ENCODE measurements around the gene BCAP31.

Gene BCAP31

GRCh38 chrX:153739754-153740486, 15.7 kb upstream of the BCAP31 start:
- no peak overlapping the region for H3K27ac Mint-ChIP-seq
- peaks cover 9% of the 10 kb centered on the region for H3K9me3 Mint-ChIP-seq
- H3K27me3 Mint-ChIP-seq (ENCODE audit: low read depth), result peaks cover 2% of the 10 kb centered on the region
- H3K4me3 Mint-ChIP-seq, result no peak overlapping the region
- TF ChIP-seq, protein P1, sequence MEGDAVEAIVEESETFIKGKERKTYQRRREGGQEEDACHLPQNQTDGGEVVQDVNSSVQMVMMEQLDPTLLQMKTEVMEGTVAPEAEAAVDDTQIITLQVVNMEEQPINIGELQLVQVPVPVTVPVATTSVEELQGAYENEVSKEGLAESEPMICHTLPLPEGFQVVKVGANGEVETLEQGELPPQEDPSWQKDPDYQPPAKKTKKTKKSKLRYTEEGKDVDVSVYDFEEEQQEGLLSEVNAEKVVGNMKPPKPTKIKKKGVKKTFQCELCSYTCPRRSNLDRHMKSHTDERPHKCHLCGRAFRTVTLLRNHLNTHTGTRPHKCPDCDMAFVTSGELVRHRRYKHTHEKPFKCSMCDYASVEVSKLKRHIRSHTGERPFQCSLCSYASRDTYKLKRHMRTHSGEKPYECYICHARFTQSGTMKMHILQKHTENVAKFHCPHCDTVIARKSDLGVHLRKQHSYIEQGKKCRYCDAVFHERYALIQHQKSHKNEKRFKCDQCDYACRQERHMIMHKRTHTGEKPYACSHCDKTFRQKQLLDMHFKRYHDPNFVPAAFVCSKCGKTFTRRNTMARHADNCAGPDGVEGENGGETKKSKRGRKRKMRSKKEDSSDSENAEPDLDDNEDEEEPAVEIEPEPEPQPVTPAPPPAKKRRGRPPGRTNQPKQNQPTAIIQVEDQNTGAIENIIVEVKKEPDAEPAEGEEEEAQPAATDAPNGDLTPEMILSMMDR (IDR thresholded peaks at IDR 0.05; ENCODE audit: unreplicated experiment in 3 of 3), result no peak
- peaks cover 10% of the 10 kb centered on the region for H3K36me3 Mint-ChIP-seq (ENCODE audit: low read depth)
- no peaks in the 10 kb centered on the region for H3K4me1 Mint-ChIP-seq

DNA sequence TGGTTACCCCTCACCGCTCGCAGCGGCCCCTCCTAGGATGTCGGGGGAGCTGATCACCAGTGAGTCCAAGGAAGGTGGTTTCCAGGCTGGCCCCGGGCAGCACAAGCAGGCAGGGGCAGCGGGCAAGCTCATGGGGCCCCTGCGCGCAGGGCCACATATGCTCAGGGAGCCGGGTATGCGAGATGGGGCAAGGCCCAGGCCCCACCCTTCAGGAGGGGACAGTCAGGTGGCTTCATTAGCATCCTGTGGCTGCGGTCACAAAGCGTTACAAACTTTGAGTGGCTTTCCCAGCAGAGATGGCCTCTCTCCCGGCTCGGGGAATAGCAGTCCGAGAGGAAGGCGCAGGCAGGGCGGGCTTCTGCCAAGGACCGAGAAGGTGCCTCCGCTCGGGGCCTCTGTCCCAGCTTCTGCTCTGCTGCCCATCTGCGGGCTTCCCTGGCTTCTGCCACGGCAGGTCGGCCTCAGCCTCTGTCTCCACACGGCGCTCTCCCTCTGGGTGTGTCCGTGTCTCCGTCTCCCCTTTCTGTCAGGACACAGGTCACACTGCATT, 13.9 kb upstream of the BCAP31 start:
- Mint-ChIP-seq H3K27me3 (ENCODE audit: low read depth) (no peaks in the 10 kb centered on the region), H3K36me3 (ENCODE audit: low read depth) (peaks cover 15% of the 10 kb centered on the region), H3K27ac (no peak overlapping the region), H3K9me3 (peaks cover 14% of the 10 kb centered on the region), H3K4me3 (no peak overlapping the region), H3K4me1 (no peaks in the 10 kb centered on the region)
- TF ChIP-seq, protein P1 (IDR thresholded peaks at IDR 0.05; ENCODE audit: unreplicated experiment in 3 of 3), result no peak

DNA sequence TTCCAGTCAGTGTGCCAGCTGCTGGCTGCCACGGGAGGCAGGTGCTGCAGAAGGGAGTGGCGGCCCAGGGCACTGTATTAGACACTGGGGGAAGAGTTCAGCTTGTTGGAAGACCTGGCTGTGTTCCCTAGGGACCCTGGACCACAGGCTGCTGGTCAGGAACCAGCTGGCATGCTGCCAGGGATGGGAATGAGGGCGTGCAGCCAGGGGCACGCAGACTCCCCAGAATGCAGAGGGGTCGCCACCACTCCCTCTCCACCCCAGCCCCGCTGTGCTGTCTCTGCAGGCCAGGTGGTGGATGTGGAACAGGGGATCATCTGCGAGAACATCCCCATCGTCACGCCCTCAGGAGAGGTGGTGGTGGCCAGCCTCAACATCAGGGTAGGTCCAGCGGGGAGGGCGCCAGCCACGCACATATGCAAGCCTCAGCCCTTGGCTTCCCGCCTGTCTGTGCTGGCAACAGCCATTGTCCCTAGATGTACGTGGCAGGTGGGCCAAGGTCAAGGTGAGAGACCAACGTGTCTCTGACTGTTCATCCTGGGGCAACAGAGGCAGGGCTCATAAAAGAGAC, 12.8 kb upstream of the BCAP31 start:
- TF ChIP-seq, protein P1 (IDR thresholded peaks at IDR 0.05; ENCODE audit: unreplicated experiment in 3 of 3), result no peak
- no peaks in the 10 kb centered on the region for H3K4me1 Mint-ChIP-seq
- peaks cover 19% of the 10 kb centered on the region for H3K9me3 Mint-ChIP-seq
- H3K27me3 Mint-ChIP-seq (ENCODE audit: low read depth), result no peaks in the 10 kb centered on the region
- H3K27ac Mint-ChIP-seq, result no peak overlapping the region
- no peak overlapping the region for H3K4me3 Mint-ChIP-seq
- peaks cover 20% of the 10 kb centered on the region for H3K36me3 Mint-ChIP-seq (ENCODE audit: low read depth)

GRCh38 chrX:153736071-153736820, 12.1 kb upstream of the BCAP31 start:
- Mint-ChIP-seq H3K36me3 (ENCODE audit: low read depth) (peaks cover 27% of the 10 kb centered on the region), H3K9me3 (peaks cover 26% of the 10 kb centered on the region), H3K27me3 (ENCODE audit: low read depth) (no peaks in the 10 kb centered on the region), H3K27ac (no peak overlapping the region), H3K4me3 (no peak overlapping the region), H3K4me1 (no peaks in the 10 kb centered on the region)
- TF ChIP-seq, protein P1 (IDR thresholded peaks at IDR 0.05; ENCODE audit: unreplicated experiment in 3 of 3), result no peak

GRCh38 chrX:153735274-153735673, 11.1 kb upstream of the BCAP31 start:
- no peak overlapping the region for H3K4me3 Mint-ChIP-seq
- no peaks in the 10 kb centered on the region for H3K27me3 Mint-ChIP-seq (ENCODE audit: low read depth)
- H3K9me3 Mint-ChIP-seq, result peaks cover 33% of the 10 kb centered on the region
- peaks cover 35% of the 10 kb centered on the region for H3K36me3 Mint-ChIP-seq (ENCODE audit: low read depth)
- H3K4me1 Mint-ChIP-seq, result no peaks in the 10 kb centered on the region
- H3K27ac Mint-ChIP-seq, result no peak overlapping the region
- TF ChIP-seq, protein P1 (IDR thresholded peaks at IDR 0.05; ENCODE audit: unreplicated experiment in 3 of 3), result no peak

Data from nephron (organoid).